B cell (primary cell): Measurements from ENCODE around the gene MARK4. TPM values are rescaled to one million over a fixed set of nuclear protein-coding genes. Genes with fewer than 3 reads are reported as not detected.

Source experiments
- ATAC-seq: fragments of 200-7000 bp; cut with Tn5 transposase; one replicate; pipeline ENCODE4 v1.10.0; 2021; ENCODE audit warnings: low read depth, mild to moderate bottlenecking, moderate number of reproducible peaks, moderate library complexity
- CTCF ChIA-PET: fragments of 350-600 bp; sonication (Branson Sonifier 250); formaldehyde crosslinking; loops from one replicate; lab custom pipeline; 2021; ENCODE audit warnings: antibody characterized with exemption, inconsistent platforms; lab: Charles Lee
- POLR2A ChIA-PET: fragments of 350-600 bp; sonication (Branson Sonifier 250); formaldehyde crosslinking; loops from one replicate; lab custom pipeline; 2021; ENCODE audit warnings: antibody characterized with exemption; lab: Charles Lee
- DNase-seq: peaks from one replicate; pipeline ENCODE4 v3.0.0; 2013
- H2AFZ ChIP-seq: 2 replicates; pipeline ENCODE4 v1.6.1; 2012; ENCODE audit warnings: mild to moderate bottlenecking, low read depth, low read length; ENCODE audit not compliant: insufficient read depth, poor library complexity, severe bottlenecking
- H3K27ac ChIP-seq, 2 donors: 1 replicate in 1 of 2; 2 replicates in 1 of 2; pipeline ENCODE4 v1.5.1; 2012 to 2013; ENCODE audit warnings: low read length in 2 of 2, mild to moderate bottlenecking in 2 of 2, moderate library complexity in 1 of 2
- H3K27me3 ChIP-seq, 4 experiments: fragments of 200-600 bp in 1 of 4; sonication (generic) in 1 of 4; replicated peaks in 1 of 4; 1 replicate in 2 of 4; 2 replicates in 2 of 4; pipeline versions ENCODE4 v1.6.1 to v1.7.0; 2013 to 2016; ENCODE audit warnings: low read length in 3 of 4, mild to moderate bottlenecking in 2 of 4, mixed read lengths in 1 of 4, moderate library complexity in 1 of 4; ENCODE audit not compliant: insufficient read depth in 4 of 4, control insufficient read depth in 3 of 4; ENCODE audit errors: control extremely low read depth in 1 of 4
- H3K36me3 ChIP-seq, 2 experiments: replicated peaks in 1 of 2; 1 replicate in 1 of 2; 2 replicates in 1 of 2; pipeline versions ENCODE4 v1.6.1 to v1.7.1; 2013; ENCODE audit warnings: low read length in 1 of 2; ENCODE audit not compliant: insufficient read depth in 2 of 2, control insufficient read depth in 1 of 2; ENCODE audit errors: control extremely low read depth in 1 of 2, extremely low read depth in 1 of 2
- H3K4me1 ChIP-seq, 2 donors: fragments of 200-600 bp in 1 of 2; sonication (generic) in 1 of 2; 1 replicate in 1 of 2; 2 replicates in 1 of 2; pipeline versions ENCODE4 v1.5.1 to v1.6.1; 2013 to 2017; ENCODE audit warnings: low read length in 2 of 2; ENCODE audit not compliant: control insufficient read depth in 2 of 2, insufficient read depth in 2 of 2
- H3K4me2 ChIP-seq: replicated peaks from 2 replicates; pipeline ENCODE3; 2012; ENCODE audit warnings: mild to moderate bottlenecking, low read depth, low read length; ENCODE audit not compliant: poor library complexity, severe bottlenecking
- H3K4me3 ChIP-seq, 5 experiments: fragments of 200-600 bp in 1 of 5; sonication (generic) in 1 of 5; 1 replicate in 3 of 5; 2 replicates in 2 of 5; pipeline versions ENCODE4 v1.5.1 to v1.7.0; 2011 to 2016; ENCODE audit warnings: low read length in 4 of 5, mild to moderate bottlenecking in 4 of 5, low read depth in 2 of 5, control low read depth in 1 of 5, moderate library complexity in 1 of 5; ENCODE audit not compliant: insufficient read depth in 1 of 5; ENCODE audit errors: control extremely low read depth in 1 of 5, extremely low read depth in 1 of 5
- H3K79me2 ChIP-seq: fragments of 200-600 bp; sonication (generic); one replicate; pipeline ENCODE4 v1.6.0; 2016; ENCODE audit warnings: low read length; ENCODE audit not compliant: control insufficient read depth, insufficient read depth
- H3K9ac ChIP-seq: fragments of 200-600 bp; sonication (generic); 2 replicates; pipeline ENCODE4 v1.6.1; 2017; ENCODE audit warnings: mild to moderate bottlenecking, low read length, moderate library complexity
- H3K9me3 ChIP-seq, 3 donors: one replicate each; pipeline versions ENCODE4 v1.6.1 to v1.7.1; 2013; ENCODE audit warnings: low read length in 2 of 3; ENCODE audit not compliant: control insufficient read depth in 2 of 3, insufficient read depth in 1 of 3; ENCODE audit errors: control extremely low read depth in 1 of 3
- H4K20me1 ChIP-seq: 2 replicates; pipeline ENCODE4 v1.6.0; 2012; ENCODE audit warnings: mild to moderate bottlenecking, low read length; ENCODE audit not compliant: insufficient read depth, control insufficient read depth, poor library complexity, severe bottlenecking
- H3K27ac Mint-ChIP-seq: one replicate; pipeline ENCODE4 v1.8.0; 2021; ENCODE audit warnings: mixed read lengths
- H3K27me3 Mint-ChIP-seq: one replicate; pipeline ENCODE4 v1.8.0; 2021; ENCODE audit warnings: mixed read lengths
- H3K4me1 Mint-ChIP-seq: one replicate; pipeline ENCODE4 v1.8.0; 2021; ENCODE audit warnings: mixed read lengths
- H3K4me3 Mint-ChIP-seq: one replicate; pipeline ENCODE4 v1.8.0; 2021; ENCODE audit warnings: mixed read lengths
- H3K9me3 Mint-ChIP-seq: one replicate; pipeline ENCODE4 v1.8.0; 2022; ENCODE audit warnings: mixed read lengths; ENCODE audit not compliant: insufficient read depth
- EZH2 ChIP-seq: IDR thresholded peaks from 2 replicates; pipeline ENCODE4 v1.6.1; 2012; ENCODE audit warnings: borderline replicate concordance, low read depth, mild to moderate bottlenecking, moderate library complexity, low read length; ENCODE audit not compliant: insufficient read depth, poor library complexity, severe bottlenecking
- WGBS: methylation state at CpG from one replicate; pipeline ENCODE4 v1.1.5; 2013; ENCODE audit warnings: missing lambda C conversion rate; ENCODE audit not compliant: insufficient coverage; 5-methylcytosine and 5-hydroxymethylcytosine counted together
- intact Hi-C: fragments of 100-400 bp; cut with micrococcal nuclease; formaldehyde crosslinking; loops from one replicate; pipeline ENCODE4 v1.10.0; 2022
- polyA plus RNA-seq: library from polyadenylated mRNA; depleted of rRNA; stranded (reverse); fragments of >200 nt; gene quantifications from 2 replicates; pipeline ENCODE4 v1.2.3, GENCODE V29; 2012
- total RNA-seq, 2 donors: library from RNA; stranded (reverse); fragments of 120-200 nt in 1 of 2; gene quantifications; 1 replicate in 1 of 2; 2 replicates in 1 of 2; pipeline versions ENCODE4 v1.2.3 to v1.2.4, GENCODE V29; 2013 to 2022
- TF ChIP-seq, protein P1 (sequence below): fragments of 200-600 bp; IDR thresholded peaks from one replicate; pipeline ENCODE4 v1.8.0; 2022; ENCODE audit warnings: antibody characterized with exemption, mild to moderate bottlenecking

The MARK4 gene
- total and polyA plus RNA-seq, 2 donors (not counting 1 experiment from before 2014, with no cell fraction given) = 13.5 to 36.2 TPM

DNA sequence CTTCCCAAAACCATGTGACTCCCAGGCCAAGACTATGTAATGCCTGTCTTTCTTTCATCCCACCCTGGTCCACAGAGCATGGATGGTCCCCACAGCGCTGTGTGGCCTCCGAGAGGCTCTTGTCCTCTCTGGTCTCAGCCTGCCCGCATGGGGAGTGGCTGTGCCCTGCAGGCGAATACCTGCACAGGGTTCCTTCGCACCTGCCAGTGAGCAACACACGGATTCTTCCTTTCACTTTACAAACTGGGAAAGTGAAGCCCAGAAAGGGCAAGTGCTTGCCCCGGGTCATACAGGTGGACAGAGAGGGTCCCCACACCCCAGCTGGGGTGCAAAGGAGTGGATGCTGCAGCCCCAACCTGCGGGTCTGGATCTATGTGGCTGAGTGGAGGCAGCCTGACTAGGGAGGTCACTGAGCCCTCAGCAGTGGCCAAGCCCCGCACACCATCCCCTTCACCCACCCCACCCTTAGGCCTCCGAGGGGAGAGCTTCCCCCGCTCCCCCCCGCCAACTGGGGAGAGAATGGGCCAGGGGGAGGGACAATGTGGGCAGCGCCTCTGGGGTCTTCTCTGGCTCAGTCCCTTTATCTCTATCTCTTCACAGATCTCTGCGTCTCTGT, 747 bp upstream of the MARK4 start:
- Histone ChIP-seq H3K27ac (peak overlapping the region in 1 of 2 donors; percentile 64), H3K9ac (peak overlapping the region; percentile 82), H3K36me3 (no peaks in the 10 kb centered on the region), H3K4me3 (peak overlapping the region; percentile 35 to 91 (median 66)), H3K79me2 (peaks cover 42% of the 10 kb centered on the region), H3K9me3 (no peaks in the 10 kb centered on the region), H3K27me3 (no peaks in the 10 kb centered on the region), H3K4me1 (peaks cover 25 to 40% of the 10 kb centered on the region in 2 donors), H4K20me1 (peaks cover 34% of the 10 kb centered on the region), H2AFZ (peak overlapping the region; percentile 100), H3K4me2 (peak overlapping the region; percentile 100)
- CTCF ChIA-PET = interaction anchor here (0.9 to 1.6 kb wide), 5 partner anchors 158 to 466 kb away, joined by 3 to 4 read pairs (median 3); partner anchors contain the start of gene CLPTM1
- DNase-seq = peak; percentile 23
- peaks cover 33% of the 10 kb centered on the region for H3K4me1 Mint-ChIP-seq
- H3K4me3 Mint-ChIP-seq = peak overlapping the region; percentile 92
- no peaks in the 10 kb centered on the region for H3K27me3 Mint-ChIP-seq
- no peak for ATAC-seq
- H3K9me3 Mint-ChIP-seq = no peaks in the 10 kb centered on the region
- peak overlapping the region; percentile 76 for H3K27ac Mint-ChIP-seq
- TF ChIP-seq, protein P1, sequence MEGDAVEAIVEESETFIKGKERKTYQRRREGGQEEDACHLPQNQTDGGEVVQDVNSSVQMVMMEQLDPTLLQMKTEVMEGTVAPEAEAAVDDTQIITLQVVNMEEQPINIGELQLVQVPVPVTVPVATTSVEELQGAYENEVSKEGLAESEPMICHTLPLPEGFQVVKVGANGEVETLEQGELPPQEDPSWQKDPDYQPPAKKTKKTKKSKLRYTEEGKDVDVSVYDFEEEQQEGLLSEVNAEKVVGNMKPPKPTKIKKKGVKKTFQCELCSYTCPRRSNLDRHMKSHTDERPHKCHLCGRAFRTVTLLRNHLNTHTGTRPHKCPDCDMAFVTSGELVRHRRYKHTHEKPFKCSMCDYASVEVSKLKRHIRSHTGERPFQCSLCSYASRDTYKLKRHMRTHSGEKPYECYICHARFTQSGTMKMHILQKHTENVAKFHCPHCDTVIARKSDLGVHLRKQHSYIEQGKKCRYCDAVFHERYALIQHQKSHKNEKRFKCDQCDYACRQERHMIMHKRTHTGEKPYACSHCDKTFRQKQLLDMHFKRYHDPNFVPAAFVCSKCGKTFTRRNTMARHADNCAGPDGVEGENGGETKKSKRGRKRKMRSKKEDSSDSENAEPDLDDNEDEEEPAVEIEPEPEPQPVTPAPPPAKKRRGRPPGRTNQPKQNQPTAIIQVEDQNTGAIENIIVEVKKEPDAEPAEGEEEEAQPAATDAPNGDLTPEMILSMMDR = no peak
- intact Hi-C loops = no loop called here
- POLR2A ChIA-PET = no interaction called here
- 95% methylated on average over 6 of the region's 14 CpGs for WGBS

DNA sequence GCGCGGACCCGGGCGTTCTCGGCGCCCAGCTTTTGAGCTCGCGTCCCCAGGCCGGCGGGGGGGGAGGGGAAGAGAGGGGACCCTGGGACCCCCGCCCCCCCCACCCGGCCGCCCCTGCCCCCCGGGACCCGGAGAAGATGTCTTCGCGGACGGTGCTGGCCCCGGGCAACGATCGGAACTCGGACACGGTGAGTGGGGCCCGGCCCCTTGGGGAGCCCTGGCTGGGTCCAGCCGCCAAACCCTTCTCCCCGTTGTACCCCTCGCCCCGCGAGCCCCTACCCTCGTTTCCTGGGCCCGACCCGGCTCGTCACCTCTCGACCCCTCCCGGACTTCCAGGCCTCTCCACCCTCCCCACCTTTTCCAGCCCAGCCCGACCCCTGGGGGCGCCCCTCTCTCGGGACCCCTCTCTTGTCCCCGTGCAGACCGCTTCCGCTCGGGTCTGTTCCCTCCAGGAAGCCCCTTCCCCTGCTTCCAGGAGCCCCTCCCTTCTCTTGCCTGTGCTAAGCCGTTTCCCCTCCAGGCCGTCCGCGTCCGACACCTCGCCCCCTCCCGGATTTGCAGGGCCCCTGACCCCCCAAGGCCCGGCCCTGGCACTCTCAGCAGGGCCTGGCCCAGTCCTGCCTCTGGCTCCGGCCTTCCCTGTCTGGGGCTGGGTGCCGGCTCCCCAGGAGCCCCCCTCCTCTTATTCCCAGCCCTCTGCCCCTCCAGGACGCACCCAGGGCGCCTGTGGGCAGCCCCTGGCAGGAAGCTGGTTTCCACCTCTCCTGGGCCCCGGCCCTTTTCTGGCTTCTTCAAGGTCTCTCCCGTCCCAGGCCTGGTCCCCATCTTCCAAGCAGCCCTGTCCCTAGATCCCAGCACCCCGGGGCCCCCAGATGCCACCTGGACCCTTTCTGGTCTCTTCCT, 632 bp downstream of the MARK4 start:
- Histone ChIP-seq H3K9me3 (no peaks in the 10 kb centered on the region), H3K4me2 (peak overlapping the region; percentile 100), H3K27me3 (no peaks in the 10 kb centered on the region), H3K4me3 (peak overlapping the region in 4 of 5 experiments; percentile 52 to 74 (median 67)), H3K4me1 (peaks cover 25 to 40% of the 10 kb centered on the region in 2 donors), H3K79me2 (peaks cover 50% of the 10 kb centered on the region), H3K27ac (peak overlapping the region in 1 of 2 donors; percentile 65), H4K20me1 (peaks cover 43% of the 10 kb centered on the region), H3K9ac (peak overlapping the region; percentile 78), H3K36me3 (no peaks in the 10 kb centered on the region), H2AFZ (peak overlapping the region; percentile 100)
- Mint-ChIP-seq H3K27me3 (no peaks in the 10 kb centered on the region), H3K27ac (peak overlapping the region; percentile 61), H3K4me1 (peaks cover 38% of the 10 kb centered on the region), H3K4me3 (peak overlapping the region; percentile 78), H3K9me3 (no peaks in the 10 kb centered on the region)
- intact Hi-C loops = no loop called here
- ATAC-seq (peak; percentile 9), DNase-seq (peak; percentile 42)
- ChIA-PET CTCF (no interaction called here), POLR2A (interaction anchor here (0.6 kb wide), 1 partner anchor 9 kb away, joined by 4 read pairs; no protein-coding TSS in a partner anchor)
- 2% methylated on average over 35 of the region's 57 CpGs for WGBS
- TF ChIP-seq, protein P1 = no peak
- TF ChIP-seq EZH2 = no peak
